EH (cell line): Measurements from ENCODE around the gene THOC3.
"Not testable (repeated sequence)": the region's sequence is repeated elsewhere in the genome, so short reads cannot be mapped to it uniquely, and the experiment has no call there.

Experiments
- DNase-seq: peaks from one replicate; pipeline ENCODE4 v3.0.0-alpha.2; 2015; ENCODE audit warnings: low read depth

The THOC3 gene

GRCh38 chr5:175940632-175941031 is 27.5 kb downstream of the THOC3 start:
- not testable (repeated sequence) for DNase-seq

GRCh38 chr5:175938489-175938888 is 29.6 kb downstream of the THOC3 start:
- not testable (repeated sequence) for DNase-seq

DNA sequence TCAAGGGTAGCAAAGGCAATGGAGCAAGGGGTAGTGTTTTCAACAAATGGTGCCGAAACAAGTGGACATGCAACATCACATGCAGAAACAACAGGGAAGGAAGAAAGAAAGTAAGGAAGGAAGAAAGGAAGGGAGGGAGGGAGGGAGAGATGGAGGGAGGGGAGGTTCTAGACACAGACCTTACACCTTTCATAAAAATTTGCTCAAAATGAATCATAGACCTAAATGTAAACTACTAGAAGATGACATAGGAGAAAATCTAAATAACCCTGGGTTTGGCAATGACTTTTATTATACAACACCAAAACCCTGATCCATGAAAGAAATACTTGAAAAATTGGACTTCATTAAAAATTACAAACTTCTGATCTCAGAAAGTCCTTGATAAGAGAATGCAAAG is 39.4 kb downstream of the THOC3 start:
- not testable (repeated sequence) for DNase-seq

DNA sequence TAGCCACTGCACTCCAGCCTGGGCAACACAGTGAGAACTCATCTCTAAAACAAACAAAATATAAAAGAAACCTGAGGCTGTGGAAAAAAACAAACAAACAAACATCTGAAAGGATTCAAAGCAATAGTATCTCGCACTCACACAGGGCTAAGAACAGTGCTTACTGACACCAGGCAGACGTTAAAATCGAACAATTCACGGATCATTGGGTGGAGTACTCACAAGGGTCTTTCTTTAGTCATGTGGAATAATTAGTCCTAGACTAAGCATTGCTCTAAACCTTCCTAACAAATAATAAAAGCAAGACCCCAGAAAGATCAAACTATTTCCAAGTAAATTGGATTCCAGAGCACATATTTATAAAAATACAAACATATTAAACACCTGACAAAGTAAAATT is 43.0 kb downstream of the THOC3 start:
- not testable (repeated sequence) for DNase-seq

DNA sequence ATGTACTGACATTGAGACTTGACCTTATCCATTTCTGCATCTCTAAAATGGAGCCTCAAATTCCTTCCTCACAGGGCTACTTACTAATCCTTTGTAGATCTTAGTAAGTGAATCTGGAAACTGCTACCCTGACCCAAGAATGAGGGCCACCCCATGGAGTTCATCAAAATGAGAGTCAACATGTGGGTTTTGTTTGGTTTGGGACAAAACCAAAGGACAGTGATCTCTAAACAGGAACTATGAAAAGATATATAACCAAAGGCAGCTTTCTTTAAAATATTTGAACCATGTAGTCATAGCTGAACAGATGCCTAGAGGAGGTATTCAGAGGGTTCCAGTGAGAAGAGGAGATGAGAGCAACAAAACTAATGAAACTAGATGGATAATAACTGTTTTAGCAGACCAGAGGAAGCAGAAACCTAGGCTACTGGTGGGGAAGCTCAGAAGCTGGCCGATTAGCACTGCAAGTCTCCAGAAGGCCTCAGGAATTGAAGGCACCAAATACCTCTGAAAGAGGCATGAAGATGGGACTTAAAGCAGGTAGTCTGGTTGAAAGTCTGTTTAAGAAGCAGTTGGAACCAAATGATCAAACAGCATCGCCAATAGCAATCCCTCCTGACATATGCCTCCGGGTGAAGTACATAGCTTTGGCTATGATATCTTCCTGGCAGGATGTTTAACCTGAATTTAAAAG is 45.8 kb downstream of the THOC3 start:
- DNase-seq = peak; percentile 100

DNA sequence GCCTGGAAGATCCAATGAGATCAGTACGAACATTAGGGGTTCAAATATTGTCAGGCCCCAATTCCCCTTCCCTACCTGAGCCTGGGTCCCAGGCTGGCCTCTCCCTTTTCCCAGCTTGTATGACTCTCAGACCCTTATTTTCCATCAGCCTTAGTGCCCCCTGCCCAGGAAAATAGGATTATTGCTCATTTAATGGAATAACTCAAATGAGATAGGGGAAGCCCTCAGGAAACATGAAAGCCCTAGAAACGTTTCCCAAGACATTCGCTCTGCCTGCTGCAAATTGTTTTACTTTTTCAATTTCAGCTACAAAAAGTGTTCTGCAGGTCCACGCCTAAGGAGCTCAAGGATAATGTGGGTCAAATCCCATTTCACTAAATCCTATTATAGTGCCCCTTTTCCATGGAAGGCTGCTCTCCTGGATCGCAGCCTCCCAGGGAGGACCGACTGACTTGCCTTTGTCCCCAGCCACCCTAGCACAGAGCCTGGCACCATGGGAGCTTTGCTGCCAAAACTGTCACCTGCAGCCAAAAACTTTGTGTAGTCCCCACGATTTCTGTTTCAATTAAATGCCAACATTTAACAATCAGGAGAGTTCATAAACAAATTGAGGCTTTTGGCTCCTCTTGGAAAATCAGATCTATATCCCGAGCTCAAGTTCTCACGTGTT is 46.9 kb downstream of the THOC3 start:
- no peak for DNase-seq

DNA sequence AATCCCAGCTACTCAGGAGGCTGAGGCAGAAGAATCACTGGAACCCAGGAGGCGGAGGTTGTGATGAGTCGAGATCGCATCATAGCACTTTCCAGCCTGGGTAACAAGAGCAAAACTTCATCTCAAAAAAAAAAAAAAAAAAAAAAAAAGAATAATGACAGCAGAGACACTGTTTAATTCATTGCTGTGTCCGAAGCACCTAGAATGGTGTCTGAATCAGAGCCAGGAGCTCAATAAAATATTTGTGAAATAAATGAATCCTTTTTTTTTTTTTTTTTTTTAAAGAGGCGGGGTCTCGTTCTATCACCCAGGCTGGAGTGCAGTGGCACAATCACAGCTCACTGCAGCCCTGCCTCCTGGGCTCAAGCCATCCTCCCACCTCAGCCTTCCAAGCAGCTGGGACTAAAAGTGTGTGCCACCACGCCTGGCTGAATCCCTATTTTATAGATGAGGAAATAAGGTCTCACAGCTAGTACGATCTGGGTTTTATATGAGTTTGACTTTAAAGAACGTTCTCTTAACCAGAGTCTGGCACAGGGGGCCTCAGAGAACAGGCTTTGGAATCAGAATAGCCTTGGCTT is 47.8 kb downstream of the THOC3 start:
- peak; percentile 73 for DNase-seq

- DNase-seq = not testable (repeated sequence)
These were observed 52.8 kb downstream of the THOC3 start for GRCh38 chr5:175915066-175916037.

DNA sequence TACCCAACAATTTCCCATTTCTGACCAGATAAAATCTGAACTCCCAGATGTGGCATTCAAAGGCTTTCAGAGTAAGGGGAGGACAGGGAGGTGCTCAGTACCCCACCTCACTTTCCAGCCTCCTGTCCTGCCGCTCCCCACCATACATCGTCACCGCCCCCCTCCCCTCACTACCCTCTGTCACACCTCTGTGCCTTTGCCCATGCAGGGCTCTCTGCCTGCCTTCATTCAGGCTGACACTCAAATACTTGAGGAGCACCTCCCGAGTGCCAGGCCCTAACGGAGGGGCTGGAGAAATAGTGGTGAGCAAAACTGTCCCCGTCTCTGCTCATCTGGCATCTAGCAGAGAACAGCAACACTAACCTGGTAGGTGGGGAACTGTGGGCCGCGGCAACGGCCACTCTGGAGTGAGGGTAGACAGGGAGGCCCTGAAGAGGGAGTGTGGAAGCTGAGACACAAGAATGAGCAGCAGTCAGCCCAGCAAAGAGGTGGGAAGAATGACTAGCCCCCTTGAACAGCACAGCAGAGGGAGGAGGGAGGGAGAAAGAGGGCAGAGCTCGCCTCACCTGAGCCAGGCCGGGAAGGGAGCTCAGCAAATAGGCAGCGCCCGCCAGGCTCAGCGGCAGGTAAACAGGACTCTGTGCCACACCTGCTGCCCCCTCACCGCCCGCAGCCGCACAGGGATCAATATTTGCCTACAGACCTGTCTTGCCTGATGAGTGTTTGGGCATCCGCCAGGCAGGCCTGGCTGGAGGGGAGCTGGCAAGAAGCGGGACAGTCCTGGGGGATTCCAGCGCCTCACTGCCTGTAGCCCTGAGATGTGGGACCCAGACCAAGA is 54.1 kb downstream of the THOC3 start:
- DNase-seq = not testable (repeated sequence)

GRCh38 chr5:175910072-175910471 is 58.0 kb downstream of the THOC3 start:
- not testable (repeated sequence) for DNase-seq
